ENCODE data around the gene CAPN11. TPM values are rescaled to one million over a fixed set of nuclear protein-coding genes. Genes with fewer than 3 reads are reported as not detected.
A peak's percentile ranks its signal among the peaks of the same experiment; 100 is the strongest.

CAPN11 gene
- total and polyA plus RNA-seq, 4 experiments from 2014 or later, result not detected

- no peak overlapping the region for H3K4me3 ChIP-seq (ENCODE audit: low read length in 2 of 2)
Measured at GRCh38 chr6:44219815-44220784, 61.5 kb downstream of the CAPN11 start.

GRCh38 chr6:44220913-44221290 lies 62.3 kb downstream of the CAPN11 start:
- no peaks in the 10 kb centered on the region for H3K9me3 Mint-ChIP-seq
- Histone ChIP-seq H3K27ac (ENCODE audit: low read depth, low read length) (no peak overlapping the region), H3K4me1 (ENCODE audit: insufficient read depth, low read length) (peaks cover 29% of the 10 kb centered on the region), H3K27me3 (ENCODE audit: insufficient read depth, low read length) (no peaks in the 10 kb centered on the region), H3K9me3 (ENCODE audit: control insufficient read depth in 1 of 2, low read length in 2 of 2) (no peaks in the 10 kb centered on the region), H3K36me3 (ENCODE audit: insufficient read depth, low read length) (no peaks in the 10 kb centered on the region), H3K4me3 (ENCODE audit: low read length in 2 of 2) (no peak overlapping the region)
- H3K27me3 Mint-ChIP-seq, result peaks cover 2 to 7% of the 10 kb centered on the region in 2 donors
- peak overlapping the region in 1 of 8 donors; percentile 68 for H3K4me3 Mint-ChIP-seq
- POLR2A ChIA-PET (ENCODE audit: partially characterized antibody), result interaction anchor here (1.2 to 5.3 kb wide), 2 partner anchors 26 to 36 kb away, joined by 5 to 72 read pairs; partner anchors contain the start of genes HSP90AB1 and SLC35B2
- peaks cover 7 to 36% (median 21%) of the 10 kb centered on the region in 4 donors for H3K4me1 Mint-ChIP-seq
- CTCF ChIA-PET (ENCODE audit: partially characterized antibody), result interaction anchor here (0.8 to 6.8 kb wide), 13 partner anchors 9 to 232 kb away, joined by 3 to 84 read pairs (median 3); partner anchors contain the start of gene HSP90AB1
- H3K27ac Mint-ChIP-seq, result peak overlapping the region in 2 of 7 donors; percentile 38 to 65
- DNase-seq, result no peak
- H3K36me3 Mint-ChIP-seq, result no peaks in the 10 kb centered on the region
- intact Hi-C loops (cut with micrococcal nuclease), result loop anchor here (1.0 kb wide), 2 partner anchors 44 to 117 kb away; partner anchors contain the start of gene NFKBIE

More at GRCh38 chr6:44219815-44220784, 61.5 kb downstream of the CAPN11 start:
- Histone ChIP-seq H3K27me3 (ENCODE audit: insufficient read depth, low read length) (no peaks in the 10 kb centered on the region), H3K27ac (ENCODE audit: low read depth, low read length) (no peak overlapping the region), H3K4me1 (ENCODE audit: insufficient read depth, low read length) (peaks cover 29% of the 10 kb centered on the region), H3K9me3 (ENCODE audit: control insufficient read depth in 1 of 2, low read length in 2 of 2) (no peaks in the 10 kb centered on the region), H3K36me3 (ENCODE audit: insufficient read depth, low read length) (no peaks in the 10 kb centered on the region)
- peaks cover 2 to 7% of the 10 kb centered on the region in 2 donors for H3K27me3 Mint-ChIP-seq
- no peaks in the 10 kb centered on the region for H3K9me3 Mint-ChIP-seq
- POLR2A ChIA-PET (ENCODE audit: partially characterized antibody), result interaction anchor here (2.5 kb wide), 1 partner anchor 26 kb away, joined by 12 read pairs; the partner anchor contains the start of gene HSP90AB1
- no peak for DNase-seq
- H3K36me3 Mint-ChIP-seq, result no peaks in the 10 kb centered on the region
- intact Hi-C loops (cut with micrococcal nuclease), result no loop called here
- CTCF ChIA-PET (ENCODE audit: partially characterized antibody), result interaction anchor here (0.7 to 6.8 kb wide), 6 partner anchors 10 to 233 kb away, joined by 3 to 84 read pairs (median 6); partner anchors contain the start of gene HSP90AB1
- H3K27ac Mint-ChIP-seq, result no peak overlapping the region
- H3K4me3 Mint-ChIP-seq, result peak overlapping the region in 3 of 8 donors; percentile 29 to 50 (median 35)
- peaks cover 7 to 36% (median 21%) of the 10 kb centered on the region in 4 donors for H3K4me1 Mint-ChIP-seq

- Histone ChIP-seq H3K9me3 (ENCODE audit: control insufficient read depth in 1 of 2, low read length in 2 of 2) (no peaks in the 10 kb centered on the region), H3K4me1 (ENCODE audit: insufficient read depth, low read length) (peaks cover 29% of the 10 kb centered on the region), H3K27me3 (ENCODE audit: insufficient read depth, low read length) (no peaks in the 10 kb centered on the region), H3K36me3 (ENCODE audit: insufficient read depth, low read length) (no peaks in the 10 kb centered on the region), H3K4me3 (ENCODE audit: low read length in 2 of 2) (no peak overlapping the region), H3K27ac (ENCODE audit: low read depth, low read length) (no peak overlapping the region)
- Mint-ChIP-seq H3K27me3 (peaks cover 2 to 7% of the 10 kb centered on the region in 2 donors), H3K4me1 (peaks cover 7 to 36% (median 21%) of the 10 kb centered on the region in 4 donors), H3K36me3 (no peaks in the 10 kb centered on the region), H3K9me3 (no peaks in the 10 kb centered on the region), H3K27ac (peak overlapping the region in 4 of 7 donors; percentile 44 to 72 (median 56)), H3K4me3 (peak overlapping the region in 4 of 8 donors; percentile 15 to 68 (median 29))
- intact Hi-C loops (cut with micrococcal nuclease), result loop anchor here (1.0 kb wide), 2 partner anchors 44 to 117 kb away; partner anchors contain the start of gene NFKBIE
- ChIA-PET POLR2A (ENCODE audit: partially characterized antibody) (interaction anchor here (1.2 to 5.3 kb wide), 3 partner anchors 21 to 36 kb away, joined by 5 to 72 read pairs (median 9); partner anchors contain the start of genes HSP90AB1 and SLC35B2), CTCF (ENCODE audit: partially characterized antibody) (interaction anchor here (0.6 to 6.8 kb wide), 16 partner anchors 8 to 654 kb away, joined by 3 to 84 read pairs (median 3); partner anchors contain the start of gene HSP90AB1)
- peak; percentile 72 to 80 (median 74) for DNase-seq
Measured at GRCh38 chr6:44221291-44221960, 62.8 kb downstream of the CAPN11 start.

- peak overlapping the region in 3 of 8 donors; percentile 29 to 68 (median 29) for H3K4me3 Mint-ChIP-seq
Measured at GRCh38 chr6:44221961-44222335, 63.3 kb downstream of the CAPN11 start.

GRCh38 chr6:44222486-44223318 lies 64.1 kb downstream of the CAPN11 start:
- no peak overlapping the region for H3K27ac ChIP-seq (ENCODE audit: low read depth, low read length)

More at GRCh38 chr6:44221961-44222335, 63.3 kb downstream of the CAPN11 start:
- ChIA-PET POLR2A (ENCODE audit: partially characterized antibody) (interaction anchor here (1.2 to 5.3 kb wide), 3 partner anchors 20 to 35 kb away, joined by 5 to 72 read pairs (median 9); partner anchors contain the start of genes HSP90AB1 and SLC35B2), CTCF (ENCODE audit: partially characterized antibody) (interaction anchor here (0.6 to 6.8 kb wide), 19 partner anchors 10 to 759 kb away, joined by 3 to 84 read pairs (median 3); partner anchors contain the start of gene HSP90AB1)
- H3K27ac ChIP-seq (ENCODE audit: low read depth, low read length), result no peak overlapping the region
- peak overlapping the region in 2 of 7 donors; percentile 44 to 72 for H3K27ac Mint-ChIP-seq
- intact Hi-C loops (cut with micrococcal nuclease), result loop anchor here (1.0 to 2.0 kb wide), 3 partner anchors 35 to 116 kb away; partner anchors contain the start of genes NFKBIE and SLC35B2
- no peaks in the 10 kb centered on the region for H3K36me3 ChIP-seq (ENCODE audit: insufficient read depth, low read length)
- H3K4me1 Mint-ChIP-seq, result peaks cover 7 to 36% (median 21%) of the 10 kb centered on the region in 4 donors
- H3K4me1 ChIP-seq (ENCODE audit: insufficient read depth, low read length), result peaks cover 29% of the 10 kb centered on the region
- no peaks in the 10 kb centered on the region for H3K27me3 ChIP-seq (ENCODE audit: insufficient read depth, low read length)
- H3K4me3 ChIP-seq (ENCODE audit: low read length in 2 of 2), result no peak overlapping the region
- no peaks in the 10 kb centered on the region for H3K36me3 Mint-ChIP-seq
- H3K27me3 Mint-ChIP-seq, result peaks cover 2 to 7% of the 10 kb centered on the region in 2 donors
- H3K9me3 Mint-ChIP-seq, result no peaks in the 10 kb centered on the region
- no peaks in the 10 kb centered on the region for H3K9me3 ChIP-seq (ENCODE audit: control insufficient read depth in 1 of 2, low read length in 2 of 2)
- no peak for DNase-seq

More at GRCh38 chr6:44222486-44223318, 64.1 kb downstream of the CAPN11 start:
- Histone ChIP-seq H3K9me3 (ENCODE audit: control insufficient read depth in 1 of 2, low read length in 2 of 2) (no peaks in the 10 kb centered on the region), H3K4me1 (ENCODE audit: insufficient read depth, low read length) (peaks cover 29% of the 10 kb centered on the region), H3K36me3 (ENCODE audit: insufficient read depth, low read length) (no peaks in the 10 kb centered on the region), H3K4me3 (ENCODE audit: low read length in 2 of 2) (peak overlapping the region in 1 of 2 donors; percentile 69), H3K27me3 (ENCODE audit: insufficient read depth, low read length) (no peaks in the 10 kb centered on the region)
- Mint-ChIP-seq H3K4me3 (peak overlapping the region; percentile 58 to 93 (median 85)), H3K27me3 (peaks cover 2 to 7% of the 10 kb centered on the region in 2 donors), H3K9me3 (no peaks in the 10 kb centered on the region), H3K36me3 (no peaks in the 10 kb centered on the region), H3K4me1 (peaks cover 7 to 36% (median 21%) of the 10 kb centered on the region in 4 donors), H3K27ac (peak overlapping the region in 6 of 7 donors; percentile 56 to 86 (median 66))
- intact Hi-C loops (cut with micrococcal nuclease), result loop anchor here (1.0 to 2.0 kb wide), 3 partner anchors 15 to 34 kb away; partner anchors contain the start of gene SLC35B2
- ChIA-PET POLR2A (ENCODE audit: partially characterized antibody) (interaction anchor here (2.5 to 5.3 kb wide), 4 partner anchors 14 to 33 kb away, joined by 9 to 72 read pairs (median 18); partner anchors contain the start of genes HSP90AB1 and SLC35B2), CTCF (ENCODE audit: partially characterized antibody) (interaction anchor here (0.6 to 6.8 kb wide), 11 partner anchors 13 to 759 kb away, joined by 3 to 84 read pairs (median 4); partner anchors contain the start of gene HSP90AB1)
- DNase-seq, result no peak

Measured in CD4-positive, alpha-beta memory T cell (primary cell).